HG03108 (cell line): ENCODE results near the gene PLEKHH3.
A peak's percentile ranks its signal among the peaks of the same experiment; 100 is the strongest.
"Not testable (repeated sequence)": the region's sequence is repeated elsewhere in the genome, so short reads cannot be mapped to it uniquely, and the experiment has no call there.

Source experiments
- ATAC-seq: cut with Tn5 transposase; IDR thresholded peaks from one replicate; pipeline ENCODE4 v1.9.1; 2021; ENCODE audit warnings: moderate library complexity; ENCODE audit not compliant: unreplicated experiment

PLEKHH3 gene

DNA sequence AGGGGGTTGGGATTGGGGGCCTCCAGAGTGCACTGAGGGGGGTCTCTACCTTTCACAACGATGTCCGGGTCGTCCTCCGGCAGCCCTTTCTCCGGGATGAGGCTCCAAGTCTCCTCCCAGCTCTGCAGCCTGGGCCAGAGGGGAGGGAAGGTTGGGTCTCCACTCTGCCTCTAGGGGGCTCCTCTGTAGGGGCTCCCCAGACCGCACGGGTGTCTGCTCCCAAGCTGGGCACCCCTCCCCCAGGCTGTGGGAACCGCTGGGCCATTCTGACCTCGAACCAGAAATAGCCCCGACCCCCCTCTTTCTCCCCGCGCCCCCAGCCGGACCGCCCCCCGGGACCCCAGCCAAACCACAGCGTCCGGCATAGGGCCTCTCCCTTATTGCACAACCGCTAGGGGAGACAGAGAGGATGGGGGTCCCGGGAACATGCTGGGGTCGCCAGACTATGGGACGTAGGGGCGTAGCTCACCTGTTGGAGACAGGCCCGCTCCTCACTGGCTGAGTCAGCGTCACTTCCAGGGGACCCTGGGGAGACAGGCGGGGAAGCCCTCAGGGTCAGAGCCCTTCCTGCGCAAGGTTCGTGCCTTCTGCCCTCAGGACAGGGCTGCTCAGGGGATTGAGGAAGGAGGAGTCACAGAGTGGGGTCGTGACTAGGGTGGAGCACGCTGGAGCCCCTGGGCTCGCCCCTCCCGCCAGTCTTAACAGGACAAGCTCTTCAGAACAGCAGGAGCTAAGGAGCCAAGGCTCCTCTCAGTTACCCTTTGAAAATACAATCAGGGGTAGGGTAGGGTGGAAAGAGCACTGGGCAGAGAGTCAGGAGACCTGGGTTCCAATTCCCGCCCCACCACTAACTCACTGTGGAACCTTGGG, 2.7 kb downstream of the PLEKHH3 start:
- no peak for ATAC-seq

DNA sequence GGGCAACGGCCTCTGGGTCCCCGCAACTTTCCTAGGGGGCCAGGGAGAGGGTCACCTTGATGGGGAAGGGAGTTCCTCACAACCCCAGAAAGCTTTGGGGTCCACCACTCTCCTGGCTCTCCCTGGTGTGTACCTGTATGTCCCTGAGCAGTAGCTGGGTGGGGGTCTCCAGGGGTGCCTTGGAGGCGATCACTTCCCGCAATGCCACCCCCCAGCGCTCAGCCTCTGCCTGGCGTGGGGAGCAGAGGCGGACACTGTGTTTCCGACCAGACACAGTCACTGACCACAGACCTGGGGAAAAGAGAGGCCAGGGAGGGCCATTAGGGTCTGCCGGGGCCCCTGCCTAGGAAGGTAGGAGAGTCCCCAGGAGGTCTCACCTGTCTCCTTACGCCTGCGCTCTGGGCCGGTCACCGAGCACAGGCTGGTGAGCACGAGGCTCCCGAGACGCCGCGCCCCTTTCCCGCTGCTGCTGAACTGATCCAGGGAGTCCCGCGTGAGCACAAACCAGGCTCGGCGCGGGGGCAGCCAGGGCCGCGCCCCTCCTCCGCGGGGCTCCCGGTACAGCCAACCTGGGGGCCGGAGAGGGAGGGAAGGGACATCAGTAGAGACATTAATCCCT, 3.4 kb downstream of the PLEKHH3 start:
- ATAC-seq = no peak

DNA sequence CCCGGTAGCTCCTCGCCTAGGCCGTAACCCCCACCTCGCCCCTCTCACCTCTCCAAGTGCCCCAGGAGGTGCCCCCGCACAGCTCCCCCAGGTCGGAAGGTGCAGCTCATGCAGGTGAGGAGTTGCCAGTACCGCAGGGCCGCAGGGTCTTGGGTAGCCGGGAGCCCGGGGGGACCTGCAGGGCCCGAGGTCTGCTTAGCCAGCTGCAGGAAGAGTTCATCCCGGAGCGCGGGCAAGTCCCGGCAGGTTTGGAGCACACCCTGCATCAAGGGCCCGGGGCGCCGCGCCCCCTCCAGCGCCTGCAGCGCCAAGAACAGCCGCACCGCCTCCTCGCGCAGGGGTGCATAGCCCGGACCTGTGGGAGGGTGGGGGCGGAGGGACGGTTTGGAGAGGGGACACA, 4.8 kb downstream of the PLEKHH3 start:
- ATAC-seq = no peak

DNA sequence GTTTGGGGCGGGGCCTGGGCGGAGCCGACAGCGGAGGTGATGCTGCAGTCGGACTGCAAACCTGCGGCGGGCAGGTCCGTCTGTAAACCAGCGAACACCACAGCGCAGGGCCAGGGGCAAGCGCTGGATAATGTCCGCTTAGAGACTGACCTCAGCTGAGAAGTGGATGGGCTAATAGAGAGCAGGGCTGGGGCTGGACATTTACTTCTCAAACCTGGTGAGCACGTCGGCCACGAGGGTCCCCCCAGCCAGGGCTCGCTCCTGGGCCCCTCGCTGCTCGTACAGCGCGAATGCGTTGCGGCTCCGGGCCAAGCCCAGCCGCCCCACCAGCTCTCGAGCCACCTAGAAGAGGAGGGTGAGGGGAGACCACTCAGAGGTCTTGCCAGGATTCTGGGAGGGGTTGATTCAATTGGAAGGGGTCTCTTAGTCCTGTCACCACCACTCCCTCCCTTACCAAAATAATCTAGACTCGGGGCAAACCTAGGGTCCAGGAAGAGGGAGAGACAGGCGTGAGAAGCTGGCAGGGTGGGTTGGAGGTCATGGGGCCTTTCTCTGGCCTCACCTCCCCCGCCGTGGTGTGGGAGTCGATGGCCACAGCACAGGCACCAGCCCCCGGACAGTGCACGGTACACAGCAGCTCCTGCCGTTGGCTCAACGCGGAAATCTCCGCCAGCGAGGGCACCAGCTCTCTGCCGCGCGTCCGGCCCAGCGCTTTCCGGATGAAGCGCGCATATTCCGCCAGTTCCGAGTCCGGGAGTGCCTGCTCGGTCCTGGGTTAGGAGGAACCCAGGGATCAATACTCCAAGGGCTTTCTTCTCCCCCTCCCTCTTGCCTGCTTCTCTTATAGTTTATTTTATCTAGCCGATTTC, 5.8 kb downstream of the PLEKHH3 start:
- no peak for ATAC-seq

DNA sequence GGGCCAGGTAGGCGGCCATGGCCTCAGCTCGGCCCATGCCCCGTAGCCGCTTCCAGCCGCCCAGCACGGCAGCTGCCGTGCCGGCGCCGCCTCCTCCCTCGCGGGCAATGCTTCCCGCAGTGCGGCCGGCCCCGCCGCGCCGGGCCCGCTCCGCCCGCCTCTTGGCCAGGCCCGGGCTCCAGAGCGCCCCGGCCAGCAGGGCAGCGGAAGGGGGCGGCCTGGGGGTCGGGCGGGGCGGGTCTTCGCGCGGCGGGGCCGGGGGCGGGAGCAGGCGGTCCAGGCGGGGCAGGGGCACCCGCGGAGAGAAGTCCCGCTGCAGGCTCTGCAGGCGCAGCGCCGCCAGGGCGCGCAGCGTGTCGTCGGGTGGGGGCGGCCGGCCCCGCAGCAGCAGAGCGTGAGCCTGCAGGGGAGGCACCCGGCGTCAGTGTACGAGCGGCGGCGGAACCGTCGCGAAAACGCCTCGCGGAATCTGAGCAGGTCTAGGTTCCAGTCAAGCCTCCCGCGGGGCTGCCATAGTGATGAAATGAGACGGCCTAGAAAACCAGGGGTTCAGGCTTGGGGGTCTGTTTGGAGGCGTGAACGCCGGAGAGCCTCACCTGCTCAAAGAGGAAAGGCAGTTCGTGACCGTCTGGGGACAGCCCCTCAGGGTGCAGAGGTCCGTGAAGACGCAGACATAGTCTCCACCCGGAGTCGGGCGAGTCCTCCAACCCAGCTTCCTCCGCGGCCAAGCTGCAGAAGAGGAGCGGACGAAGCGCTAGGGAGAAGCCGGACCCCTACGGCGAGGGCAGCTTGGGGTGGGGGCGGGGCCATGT, 6.6 kb downstream of the PLEKHH3 start:
- no peak for ATAC-seq

DNA sequence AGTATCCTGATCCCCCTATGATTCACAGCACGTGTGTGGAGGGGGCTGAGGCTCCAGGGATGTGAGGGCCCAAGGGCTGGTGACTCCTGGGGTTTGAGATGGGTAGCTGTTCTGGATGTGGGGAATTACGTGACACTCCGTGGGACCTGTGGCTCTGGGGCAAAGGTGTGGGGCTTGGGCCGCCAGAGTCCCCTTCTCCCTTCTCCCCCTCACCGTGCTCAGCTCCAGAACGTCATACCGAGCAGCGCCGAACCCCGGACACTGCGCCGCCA, 7.2 kb downstream of the PLEKHH3 start:
- no peak for ATAC-seq

DNA sequence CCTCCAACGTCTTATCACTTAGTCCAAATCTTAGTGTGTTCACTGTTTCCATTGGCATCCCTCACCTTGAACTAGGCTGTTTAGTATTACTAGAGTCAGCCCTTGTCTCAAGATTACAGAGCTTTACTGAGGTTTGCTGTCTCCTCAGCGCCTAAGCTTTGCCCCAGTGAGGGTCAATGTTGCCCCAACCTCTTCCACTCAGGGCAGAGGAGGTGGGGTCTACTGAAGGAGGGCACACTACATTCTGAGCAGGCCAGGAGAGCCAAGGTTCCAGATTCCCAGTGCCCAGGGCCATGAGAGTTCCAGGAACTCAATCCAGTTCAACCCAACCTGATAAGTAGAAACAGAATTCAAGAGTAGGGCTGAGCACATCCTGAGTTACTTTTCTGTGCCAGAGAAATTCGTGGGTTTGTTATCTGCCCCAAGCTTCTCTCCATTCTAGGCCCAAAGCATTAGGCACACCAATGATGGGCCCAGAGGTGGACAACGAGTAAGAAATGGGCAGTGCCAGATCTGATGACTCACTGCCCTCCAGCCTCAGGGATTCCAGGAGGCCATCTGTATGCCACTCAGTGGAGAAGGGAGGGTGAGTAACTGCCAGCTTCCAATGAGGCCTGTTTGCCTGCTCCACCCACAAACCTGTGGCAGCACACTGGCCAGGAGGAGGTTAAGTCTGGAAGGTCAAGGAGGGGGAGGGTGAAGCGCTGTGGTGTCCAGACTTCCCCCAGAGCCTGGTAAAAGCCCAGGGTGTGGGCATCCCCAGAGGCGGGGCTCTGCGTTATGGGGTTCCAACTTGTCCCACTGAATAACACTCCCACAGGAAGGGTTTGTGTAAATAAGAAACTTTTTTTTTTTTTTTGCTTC, 9.5 kb downstream of the PLEKHH3 start:
- ATAC-seq = no peak

DNA sequence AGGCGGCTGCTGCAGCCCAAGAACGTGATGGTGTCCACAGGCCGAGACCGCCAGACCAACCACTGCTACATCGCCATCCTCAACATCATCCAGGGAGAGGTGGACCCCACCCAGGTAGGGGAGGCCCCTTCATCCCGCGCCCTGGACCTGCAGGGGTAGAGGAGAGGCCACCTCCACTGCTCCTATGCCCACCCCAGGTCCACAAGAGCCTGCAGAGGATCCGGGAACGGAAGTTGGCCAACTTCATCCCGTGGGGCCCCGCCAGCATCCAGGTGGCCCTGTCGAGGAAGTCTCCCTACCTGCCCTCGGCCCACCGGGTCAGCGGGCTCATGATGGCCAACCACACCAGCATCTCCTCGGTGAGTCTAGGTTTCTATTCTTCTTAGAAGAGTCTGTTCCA, 10.7 kb downstream of the PLEKHH3 start:
- not testable (repeated sequence) for ATAC-seq

DNA sequence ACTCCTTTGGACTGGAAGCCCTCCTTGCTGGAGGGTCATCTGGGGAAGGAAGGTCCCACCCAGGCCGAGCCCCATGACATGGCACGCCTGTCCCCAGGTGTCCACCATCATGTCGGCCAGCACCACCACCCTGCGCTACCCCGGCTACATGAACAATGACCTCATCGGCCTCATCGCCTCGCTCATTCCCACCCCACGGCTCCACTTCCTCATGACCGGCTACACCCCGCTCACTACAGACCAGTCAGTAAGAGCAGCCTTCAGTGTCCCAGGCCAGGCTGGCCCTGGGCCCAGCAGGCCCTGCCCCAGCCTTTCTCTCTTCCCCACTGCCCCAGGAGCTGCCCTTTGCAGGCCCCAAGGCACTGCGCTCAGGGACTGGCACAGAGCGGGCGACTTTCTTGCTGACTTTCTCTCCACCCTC, 11.2 kb downstream of the PLEKHH3 start:
- no peak for ATAC-seq

DNA sequence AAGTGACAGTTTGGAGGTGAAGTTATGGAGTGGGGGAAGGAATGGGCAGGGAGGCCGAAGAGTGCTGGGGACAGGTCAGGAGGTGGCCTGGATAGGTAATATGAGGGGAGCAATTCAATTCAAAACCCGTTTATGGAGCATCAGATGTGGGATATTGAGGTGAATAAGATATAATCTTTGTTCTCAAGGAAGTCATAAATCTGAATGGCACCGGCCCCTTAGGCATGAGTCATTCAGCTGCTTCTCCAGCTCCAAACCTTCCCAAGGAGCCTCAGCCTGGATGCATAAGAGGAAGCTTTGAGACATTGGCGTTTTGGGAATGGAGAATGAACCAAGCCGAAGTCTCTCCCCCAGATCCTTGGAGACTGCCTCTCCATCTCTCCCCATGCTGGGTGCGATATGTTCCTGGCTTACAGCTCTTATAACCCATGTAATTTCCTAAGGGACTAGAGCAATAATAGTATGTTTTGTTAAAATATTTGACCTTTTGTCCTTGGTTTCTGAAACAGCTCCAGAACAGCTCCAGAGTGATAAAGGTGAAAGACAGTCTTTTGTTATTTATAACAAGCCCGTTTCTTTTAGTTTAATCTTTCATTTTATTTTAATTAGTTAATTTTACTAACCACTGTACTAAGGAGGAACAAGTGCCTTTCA, 16.0 kb downstream of the PLEKHH3 start:
- no peak for ATAC-seq

DNA sequence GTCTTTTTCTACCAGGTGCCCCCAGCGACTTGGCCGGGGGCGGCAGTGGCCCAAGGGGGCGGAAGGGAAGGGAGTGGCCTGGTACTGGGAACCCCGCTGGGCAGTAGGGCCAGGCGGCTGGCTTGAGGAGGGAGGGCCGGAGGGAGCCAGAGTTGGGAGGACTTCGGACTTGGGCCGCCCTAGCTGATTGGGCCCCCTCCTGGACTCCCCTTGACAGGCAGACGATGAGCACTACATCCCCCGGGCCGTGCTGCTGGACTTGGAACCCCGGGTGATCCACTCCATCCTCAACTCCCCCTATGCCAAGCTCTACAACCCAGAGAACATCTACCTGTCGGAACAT, 16.9 kb downstream of the PLEKHH3 start:
- ATAC-seq = not testable (repeated sequence)

DNA sequence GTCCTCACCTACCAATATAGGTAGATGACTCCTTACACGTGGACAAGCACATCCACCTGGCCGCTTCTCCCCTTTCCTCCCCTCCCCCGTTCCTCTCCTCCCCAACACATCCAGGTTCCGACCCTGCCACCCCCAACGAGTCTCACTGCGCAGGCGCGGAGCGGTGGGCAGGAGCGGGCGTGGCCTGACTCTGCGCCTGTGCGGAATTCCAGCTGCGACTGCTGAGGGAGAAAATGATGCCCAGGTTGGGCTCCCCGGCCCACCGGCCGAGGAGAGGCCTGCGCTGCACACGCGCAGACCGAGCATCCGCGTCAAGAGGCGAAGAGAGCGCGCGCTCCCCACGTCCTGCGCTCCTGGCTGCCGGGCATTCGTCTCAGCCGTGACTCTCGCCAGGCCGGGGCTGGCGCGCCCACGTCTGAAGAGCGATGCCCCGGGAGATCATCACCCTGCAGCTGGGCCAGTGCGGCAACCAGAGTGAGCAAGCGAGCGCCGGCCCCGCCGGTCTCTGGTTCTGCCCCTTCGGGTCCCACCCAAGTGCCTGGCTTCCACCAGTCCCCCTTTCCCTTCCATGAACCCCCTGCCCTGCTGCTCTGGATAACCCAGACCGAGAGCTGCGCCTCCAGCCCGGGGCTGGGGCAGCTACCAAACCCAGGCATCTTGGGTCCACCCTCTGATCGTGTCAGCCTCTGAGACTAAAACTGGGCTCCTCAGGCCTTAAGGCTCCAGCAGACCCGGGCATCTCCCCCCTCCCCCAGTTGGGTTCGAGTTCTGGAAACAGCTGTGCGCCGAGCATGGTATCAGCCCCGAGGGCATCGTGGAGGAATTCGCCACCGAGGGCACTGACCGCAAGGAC, 17.5 kb downstream of the PLEKHH3 start, which contains the start of gene TUBG2:
Gene TUBG2 (plus strand): TSS at position 206 of the 853 bp plus-strand sequence. CDS start 220 bp downstream, at position 426.
- peak; percentile 51 for ATAC-seq

DNA sequence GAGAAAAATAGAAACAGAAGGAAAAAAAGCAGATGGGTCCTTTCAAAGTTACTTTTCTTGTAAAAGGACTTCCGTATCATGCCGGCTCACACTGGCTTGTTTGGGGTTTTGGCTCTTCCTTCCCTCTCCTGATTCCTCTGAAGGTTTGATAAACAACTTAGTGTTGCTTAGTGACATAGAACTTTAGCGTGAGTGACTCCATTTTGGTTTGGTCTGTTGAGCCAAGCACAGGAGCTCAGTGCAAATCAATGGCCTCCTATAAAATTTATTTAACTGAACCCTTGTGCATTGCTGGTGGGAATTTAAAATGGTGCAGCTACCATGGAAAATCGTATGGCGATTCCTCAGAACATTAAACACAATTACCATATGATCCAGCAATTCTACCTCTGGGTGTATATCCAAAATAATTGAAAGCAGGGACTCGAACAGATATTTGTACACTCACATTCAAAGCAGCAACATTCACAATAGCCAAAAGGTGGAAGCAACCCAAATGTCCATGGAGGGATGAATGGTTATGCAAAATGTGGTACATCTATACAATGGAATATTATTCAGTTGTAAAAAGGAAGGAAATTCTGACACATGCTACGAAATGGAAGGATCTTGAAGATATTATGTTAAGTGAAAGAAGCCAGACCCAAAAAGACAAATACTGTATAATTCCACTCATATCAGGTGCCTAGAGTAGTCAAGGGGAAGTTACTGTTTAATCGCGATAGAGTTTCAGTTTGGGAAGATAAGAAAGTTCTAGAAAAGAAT, 18.8 kb downstream of the PLEKHH3 start:
- ATAC-seq = no peak

DNA sequence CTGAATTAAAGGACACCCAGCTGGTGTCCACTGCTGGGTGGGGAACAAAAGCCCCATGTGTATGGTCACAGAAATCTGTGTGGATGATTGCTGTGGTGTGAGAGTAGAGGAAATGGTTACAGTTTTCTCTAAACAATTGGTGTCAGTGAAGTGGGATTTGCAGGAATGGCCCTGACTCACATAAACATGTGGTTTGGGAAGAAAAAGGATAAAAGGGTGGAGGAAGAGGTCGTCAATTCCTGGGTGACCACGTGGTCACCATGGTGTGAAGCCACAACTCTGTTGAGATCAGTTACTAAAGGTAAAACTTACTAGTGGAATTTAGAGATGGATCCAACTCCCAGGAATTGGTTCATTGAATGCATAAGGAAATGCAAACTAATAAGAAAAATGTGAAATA, 21.3 kb downstream of the PLEKHH3 start:
- ATAC-seq = no peak

DNA sequence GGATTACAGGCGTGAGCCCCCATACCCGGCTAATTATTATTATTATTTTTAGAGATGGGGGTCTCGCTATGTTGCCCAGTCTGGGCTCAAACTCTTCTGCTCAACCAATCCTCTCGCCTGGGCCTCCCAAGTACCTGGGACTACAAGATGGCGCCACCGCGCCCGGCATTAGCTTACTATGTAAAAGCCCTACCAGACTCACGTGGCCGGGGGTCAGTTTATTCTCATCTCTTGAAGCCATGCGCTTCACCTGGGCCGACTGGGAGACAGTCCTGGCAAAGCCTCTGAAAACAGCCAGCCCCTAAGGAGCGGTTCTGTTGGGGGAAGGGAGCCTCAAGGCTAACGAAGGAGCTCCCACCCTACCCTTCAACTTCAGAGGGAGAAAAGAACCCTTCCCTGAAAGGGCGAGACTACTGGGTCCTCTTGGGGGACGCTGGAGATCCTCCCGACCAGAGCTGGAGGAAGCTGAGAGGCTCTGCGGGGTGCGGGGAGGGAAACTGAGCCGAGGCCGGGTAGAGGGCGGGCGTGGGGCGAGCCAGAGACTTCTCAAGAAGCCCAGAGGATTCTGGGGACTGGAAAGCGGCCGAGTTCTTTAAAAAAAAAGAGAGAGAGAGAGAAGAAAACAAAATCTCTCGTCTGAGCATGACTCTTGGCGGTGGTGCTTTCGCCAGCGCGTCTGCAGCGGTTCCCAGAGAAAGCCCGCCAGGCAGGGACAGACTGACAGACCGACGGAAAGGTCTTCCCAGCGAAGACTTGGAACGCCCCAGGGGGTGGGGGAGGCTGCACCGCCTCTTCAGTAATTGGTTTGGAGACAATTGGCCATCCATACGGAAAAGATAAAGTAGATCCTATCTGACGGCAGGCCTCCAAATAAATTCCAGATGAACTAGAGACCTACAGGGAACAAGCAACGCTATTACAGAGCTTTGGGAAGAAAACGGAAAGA, 23.3 kb downstream of the PLEKHH3 start:
- no peak for ATAC-seq

DNA sequence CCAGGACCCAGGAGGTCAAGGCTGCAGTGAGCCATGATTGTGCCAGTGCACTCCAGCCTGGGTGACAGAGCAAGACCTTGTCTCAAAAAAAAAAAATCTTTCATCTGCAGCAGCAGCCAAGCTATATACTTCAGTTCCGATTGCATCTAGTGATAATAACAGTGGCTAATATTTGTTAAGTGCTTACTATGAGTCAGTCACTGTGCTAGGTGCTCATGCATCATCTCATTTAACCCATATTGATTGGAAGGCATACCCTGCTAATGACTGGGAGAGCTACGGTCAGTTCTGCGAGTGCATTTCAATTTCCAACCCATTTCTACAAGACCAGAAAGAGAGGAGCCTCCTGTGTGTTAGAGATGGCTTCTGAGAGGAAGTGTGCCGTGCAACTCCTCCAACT, 25.4 kb downstream of the PLEKHH3 start:
- ATAC-seq = no peak

DNA sequence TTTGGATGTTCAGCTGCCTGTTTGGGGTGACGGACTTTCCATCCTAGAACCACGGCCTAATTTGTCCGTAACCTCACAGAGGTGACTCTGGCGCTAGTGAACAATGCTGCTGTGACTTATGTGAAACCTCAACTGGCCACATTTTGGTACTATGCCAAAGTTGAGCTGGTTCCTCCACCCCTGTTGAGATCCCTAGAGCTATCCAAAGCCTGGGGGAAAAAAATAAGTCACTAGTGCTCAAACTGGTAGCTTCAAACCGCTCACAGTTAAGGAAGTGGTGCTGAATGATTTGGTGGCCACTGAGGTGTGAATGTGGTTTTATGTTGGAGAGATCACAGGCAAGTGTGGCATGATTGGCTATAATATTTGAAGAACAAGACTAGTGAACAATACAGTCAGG, 29.0 kb downstream of the PLEKHH3 start:
- ATAC-seq = no peak
